ENCODE measurements around the gene CCDC149.

The CCDC149 gene

DNA sequence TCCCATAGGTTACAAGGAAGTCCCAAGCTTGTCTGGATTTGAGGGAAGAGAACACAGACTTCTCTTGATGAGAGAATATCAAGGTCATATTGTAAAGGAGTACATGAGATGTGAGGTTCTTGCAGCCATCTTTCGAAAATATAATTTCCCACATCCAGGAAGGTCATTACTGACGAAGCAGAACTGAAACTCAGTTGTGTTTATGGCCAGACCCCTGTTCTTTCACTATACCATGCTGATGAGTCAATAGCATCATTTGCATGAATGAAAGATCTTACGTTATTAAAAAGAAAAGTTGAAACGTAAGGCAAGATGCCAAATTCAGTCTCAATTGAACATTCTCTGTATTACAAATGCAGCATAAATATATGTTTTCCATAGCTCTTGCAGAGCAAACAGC, 14.2 kb upstream of the CCDC149 start:
- Histone ChIP-seq H3K9me3 (ENCODE audit: control extremely low read depth in 1 of 5, control insufficient read depth in 4 of 5, insufficient read depth in 2 of 5, low read depth in 1 of 5, low read length in 4 of 5) (no peaks in the 10 kb centered on the region), H3K4me3 (ENCODE audit: control insufficient read depth in 1 of 7, extremely low read depth in 1 of 7, insufficient read depth in 4 of 7, low read depth in 2 of 7, low read length in 6 of 7) (no peak overlapping the region), H3K27me3 (replicated peaks in 2 of 5; ENCODE audit: control insufficient read depth in 4 of 5, insufficient read depth in 5 of 5, low read length in 4 of 5) (peaks cover 0 to 5% (median 0%) of the 10 kb centered on the region in 5 experiments), H3K27ac (ENCODE audit: insufficient read depth in 1 of 2, low read depth in 1 of 2, low read length in 2 of 2, poor library complexity in 1 of 2, severe bottlenecking in 2 of 2) (no peak overlapping the region), H3K4me1 (ENCODE audit: control extremely low read depth in 1 of 4, control insufficient read depth in 4 of 4, insufficient read depth in 4 of 4, low read length in 3 of 4) (peaks cover 0 to 1% (median 0%) of the 10 kb centered on the region in 4 experiments), H3K36me3 (ENCODE audit: control insufficient read depth in 4 of 4, insufficient read depth in 4 of 4, low read length in 3 of 4) (no peaks in the 10 kb centered on the region)
- POLR2A ChIA-PET: no interaction called here
- CTCF ChIA-PET: no interaction called here
- WGBS (ENCODE audit: insufficient coverage): no CpG with 5 or more reads among the region's 4 CpGs
- no peak for DNase-seq

DNA sequence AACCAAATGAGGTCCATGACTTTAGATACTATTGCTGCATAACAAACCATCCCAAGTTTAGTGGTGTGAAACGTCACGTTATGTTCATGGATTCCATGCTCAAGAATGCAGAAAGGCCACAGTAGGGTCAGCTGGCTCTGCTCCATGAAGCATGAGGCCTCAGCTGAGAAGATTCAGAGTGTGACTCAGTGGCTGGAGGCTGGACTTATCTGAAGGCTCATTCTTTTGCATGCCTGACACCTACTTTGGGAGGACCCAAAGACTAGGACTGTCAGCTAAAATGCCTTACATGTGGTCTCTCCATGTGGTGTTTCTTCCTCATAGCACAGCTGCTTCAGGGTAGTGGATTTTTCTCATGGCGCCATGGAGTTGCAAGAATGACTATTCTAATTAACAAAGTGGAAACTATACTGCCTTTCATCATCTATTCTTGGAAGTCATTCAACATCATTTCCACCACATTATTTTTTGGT, 11.5 kb upstream of the CCDC149 start:
- no peak overlapping the region for H3K4me3 ChIP-seq (ENCODE audit: control insufficient read depth in 1 of 7, extremely low read depth in 1 of 7, insufficient read depth in 4 of 7, low read depth in 2 of 7, low read length in 6 of 7)
- CTCF ChIA-PET: interaction anchor here (0.7 to 2.2 kb wide), 3 partner anchors 9 to 893 kb away, joined by 3 to 7 read pairs (median 3); no protein-coding TSS in a partner anchor
- H3K9me3 ChIP-seq (ENCODE audit: control extremely low read depth in 1 of 5, control insufficient read depth in 4 of 5, insufficient read depth in 2 of 5, low read depth in 1 of 5, low read length in 4 of 5): peaks cover 0 to 8% (median 3%) of the 10 kb centered on the region in 5 experiments
- POLR2A ChIA-PET: no interaction called here
- no peak overlapping the region for H3K27ac ChIP-seq (ENCODE audit: insufficient read depth in 1 of 2, low read depth in 1 of 2, low read length in 2 of 2, poor library complexity in 1 of 2, severe bottlenecking in 2 of 2)
- peaks cover 0 to 5% (median 0%) of the 10 kb centered on the region in 5 experiments for H3K27me3 ChIP-seq (replicated peaks in 2 of 5; ENCODE audit: control insufficient read depth in 4 of 5, insufficient read depth in 5 of 5, low read length in 4 of 5)
- no peaks in the 10 kb centered on the region for H3K36me3 ChIP-seq (ENCODE audit: control insufficient read depth in 4 of 4, insufficient read depth in 4 of 4, low read length in 3 of 4)
- 100% methylated on average over 2 of the region's 3 CpGs for WGBS (ENCODE audit: insufficient coverage)
- peaks cover 0 to 1% (median 0%) of the 10 kb centered on the region in 4 experiments for H3K4me1 ChIP-seq (ENCODE audit: control extremely low read depth in 1 of 4, control insufficient read depth in 4 of 4, insufficient read depth in 4 of 4, low read length in 3 of 4)
- DNase-seq: no peak

DNA sequence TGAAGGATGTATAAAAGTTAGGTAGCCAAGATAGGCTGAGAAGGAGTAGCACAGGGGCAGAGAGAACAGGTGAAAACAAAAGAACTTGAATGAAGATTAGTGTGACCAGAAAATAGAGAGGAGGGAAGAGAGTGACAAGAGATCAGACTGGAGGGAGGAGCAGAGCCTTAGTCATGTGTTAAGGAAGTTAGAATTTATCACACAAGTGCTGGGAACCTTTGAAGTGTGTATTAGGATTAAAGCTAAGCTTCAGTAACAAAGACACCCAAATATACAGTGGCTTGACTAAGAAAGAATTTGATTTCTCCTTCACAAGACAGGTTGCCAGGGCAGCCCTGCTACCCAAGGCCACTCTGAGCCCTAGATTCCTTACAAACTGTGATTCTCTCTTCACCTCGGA, 10.7 kb upstream of the CCDC149 start:
- Histone ChIP-seq H3K27ac (ENCODE audit: insufficient read depth in 1 of 2, low read depth in 1 of 2, low read length in 2 of 2, poor library complexity in 1 of 2, severe bottlenecking in 2 of 2) (no peak overlapping the region), H3K4me1 (ENCODE audit: control extremely low read depth in 1 of 4, control insufficient read depth in 4 of 4, insufficient read depth in 4 of 4, low read length in 3 of 4) (no peaks in the 10 kb centered on the region), H3K27me3 (replicated peaks in 2 of 5; ENCODE audit: control insufficient read depth in 4 of 5, insufficient read depth in 5 of 5, low read length in 4 of 5) (peaks cover 0 to 2% (median 0%) of the 10 kb centered on the region in 5 experiments), H3K9me3 (ENCODE audit: control extremely low read depth in 1 of 5, control insufficient read depth in 4 of 5, insufficient read depth in 2 of 5, low read depth in 1 of 5, low read length in 4 of 5) (peaks cover 0 to 8% (median 3%) of the 10 kb centered on the region in 5 experiments), H3K36me3 (ENCODE audit: control insufficient read depth in 4 of 4, insufficient read depth in 4 of 4, low read length in 3 of 4) (no peaks in the 10 kb centered on the region), H3K4me3 (ENCODE audit: control insufficient read depth in 1 of 7, extremely low read depth in 1 of 7, insufficient read depth in 4 of 7, low read depth in 2 of 7, low read length in 6 of 7) (no peak overlapping the region)
- WGBS (ENCODE audit: insufficient coverage): no CpG with 5 or more reads among the region's 1 CpG
- POLR2A ChIA-PET: no interaction called here
- CTCF ChIA-PET: interaction anchor here (0.7 to 2.2 kb wide), 2 partner anchors 8 to 894 kb away, joined by 3 to 7 read pairs; no protein-coding TSS in a partner anchor
- DNase-seq: no peak

DNA sequence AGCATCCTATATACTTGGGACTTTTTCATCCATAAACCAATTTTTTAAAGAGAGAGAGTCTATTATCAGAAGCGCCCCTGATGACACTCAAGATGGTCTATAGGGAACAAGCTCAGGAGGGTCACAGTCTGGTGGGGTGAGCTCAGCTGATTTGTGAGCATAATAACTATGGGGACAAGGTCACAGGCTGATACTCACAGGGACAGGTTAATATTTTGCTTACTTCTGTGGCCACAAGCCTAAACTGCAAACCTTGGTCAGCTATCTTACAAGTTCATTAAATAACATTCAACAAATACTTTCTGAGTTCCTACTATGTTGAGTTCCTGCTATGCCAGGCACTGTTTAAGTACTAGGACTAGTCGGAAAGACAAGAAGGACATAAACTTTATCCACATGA, 10.2 kb upstream of the CCDC149 start:
- Histone ChIP-seq H3K36me3 (ENCODE audit: control insufficient read depth in 4 of 4, insufficient read depth in 4 of 4, low read length in 3 of 4) (no peaks in the 10 kb centered on the region), H3K27me3 (replicated peaks in 2 of 5; ENCODE audit: control insufficient read depth in 4 of 5, insufficient read depth in 5 of 5, low read length in 4 of 5) (peaks cover 0 to 2% (median 0%) of the 10 kb centered on the region in 5 experiments), H3K4me3 (ENCODE audit: control insufficient read depth in 1 of 7, extremely low read depth in 1 of 7, insufficient read depth in 4 of 7, low read depth in 2 of 7, low read length in 6 of 7) (no peak overlapping the region), H3K4me1 (ENCODE audit: control extremely low read depth in 1 of 4, control insufficient read depth in 4 of 4, insufficient read depth in 4 of 4, low read length in 3 of 4) (no peaks in the 10 kb centered on the region), H3K27ac (ENCODE audit: insufficient read depth in 1 of 2, low read depth in 1 of 2, low read length in 2 of 2, poor library complexity in 1 of 2, severe bottlenecking in 2 of 2) (no peak overlapping the region), H3K9me3 (ENCODE audit: control extremely low read depth in 1 of 5, control insufficient read depth in 4 of 5, insufficient read depth in 2 of 5, low read depth in 1 of 5, low read length in 4 of 5) (peaks cover 0 to 8% (median 3%) of the 10 kb centered on the region in 5 experiments)
- 100% methylated on average over 1 of the region's 2 CpGs for WGBS (ENCODE audit: insufficient coverage)
- no peak for DNase-seq
- CTCF ChIA-PET: no interaction called here
- POLR2A ChIA-PET: no interaction called here

DNA sequence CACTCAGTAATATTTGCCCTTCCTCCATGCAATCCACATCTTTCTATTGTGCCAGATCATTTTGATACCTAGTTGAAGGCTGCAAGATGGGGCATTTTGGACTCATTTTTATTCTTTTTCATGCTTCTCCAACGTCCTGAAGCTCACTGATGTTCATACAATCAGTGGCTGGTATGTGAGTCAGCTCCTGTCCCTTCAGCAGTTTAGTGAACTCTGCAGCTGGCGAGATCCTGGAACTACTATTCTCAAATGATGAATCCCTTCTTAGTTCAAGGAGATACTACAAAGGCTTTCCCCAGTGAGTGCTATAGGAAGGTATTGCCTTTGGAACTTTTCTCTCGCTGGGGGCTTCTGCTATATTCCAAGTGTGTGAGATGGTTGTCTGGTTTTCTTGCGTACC, 9.6 kb upstream of the CCDC149 start:
- H3K4me1 ChIP-seq (ENCODE audit: control extremely low read depth in 1 of 4, control insufficient read depth in 4 of 4, insufficient read depth in 4 of 4, low read length in 3 of 4): no peaks in the 10 kb centered on the region
- WGBS (ENCODE audit: insufficient coverage): 89% methylated on average over 4 of the region's 4 CpGs
- peaks cover 0 to 8% (median 3%) of the 10 kb centered on the region in 5 experiments for H3K9me3 ChIP-seq (ENCODE audit: control extremely low read depth in 1 of 5, control insufficient read depth in 4 of 5, insufficient read depth in 2 of 5, low read depth in 1 of 5, low read length in 4 of 5)
- ChIA-PET POLR2A (no interaction called here), CTCF (no interaction called here)
- DNase-seq: no peak
- peaks cover 0 to 2% (median 0%) of the 10 kb centered on the region in 5 experiments for H3K27me3 ChIP-seq (replicated peaks in 2 of 5; ENCODE audit: control insufficient read depth in 4 of 5, insufficient read depth in 5 of 5, low read length in 4 of 5)
- no peak overlapping the region for H3K27ac ChIP-seq (ENCODE audit: insufficient read depth in 1 of 2, low read depth in 1 of 2, low read length in 2 of 2, poor library complexity in 1 of 2, severe bottlenecking in 2 of 2)
- H3K4me3 ChIP-seq (ENCODE audit: control insufficient read depth in 1 of 7, extremely low read depth in 1 of 7, insufficient read depth in 4 of 7, low read depth in 2 of 7, low read length in 6 of 7): no peak overlapping the region
- H3K36me3 ChIP-seq (ENCODE audit: control insufficient read depth in 4 of 4, insufficient read depth in 4 of 4, low read length in 3 of 4): no peaks in the 10 kb centered on the region

DNA sequence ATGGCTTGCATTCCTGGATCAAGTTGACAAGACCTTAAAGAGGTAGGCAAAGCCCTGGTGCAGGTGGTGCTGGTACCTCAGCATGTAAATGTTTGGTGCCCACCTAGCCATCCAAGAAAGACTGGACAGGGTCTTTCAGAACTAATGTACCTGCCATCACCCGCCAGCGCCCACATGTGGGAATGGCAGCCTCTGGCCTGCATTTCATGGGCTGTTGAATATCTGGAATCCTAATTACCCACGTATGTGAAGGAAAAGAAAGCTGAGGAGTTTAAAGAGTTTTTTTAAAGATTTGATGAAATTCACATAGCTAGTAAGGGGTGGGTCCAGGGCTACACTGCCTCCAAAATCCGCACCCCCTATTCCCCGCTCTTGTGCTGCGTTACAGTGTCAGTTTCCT, 8.6 kb upstream of the CCDC149 start:
- no peaks in the 10 kb centered on the region for H3K4me1 ChIP-seq (ENCODE audit: control extremely low read depth in 1 of 4, control insufficient read depth in 4 of 4, insufficient read depth in 4 of 4, low read length in 3 of 4)
- H3K27me3 ChIP-seq (replicated peaks in 2 of 5; ENCODE audit: control insufficient read depth in 4 of 5, insufficient read depth in 5 of 5, low read length in 4 of 5): peaks cover 0 to 2% (median 0%) of the 10 kb centered on the region in 5 experiments
- H3K27ac ChIP-seq (ENCODE audit: insufficient read depth in 1 of 2, low read depth in 1 of 2, low read length in 2 of 2, poor library complexity in 1 of 2, severe bottlenecking in 2 of 2): no peak overlapping the region
- no peak for DNase-seq
- no peak overlapping the region for H3K4me3 ChIP-seq (ENCODE audit: control insufficient read depth in 1 of 7, extremely low read depth in 1 of 7, insufficient read depth in 4 of 7, low read depth in 2 of 7, low read length in 6 of 7)
- H3K36me3 ChIP-seq (ENCODE audit: control insufficient read depth in 4 of 4, insufficient read depth in 4 of 4, low read length in 3 of 4): no peaks in the 10 kb centered on the region
- peaks cover 0 to 8% (median 3%) of the 10 kb centered on the region in 5 experiments for H3K9me3 ChIP-seq (ENCODE audit: control extremely low read depth in 1 of 5, control insufficient read depth in 4 of 5, insufficient read depth in 2 of 5, low read depth in 1 of 5, low read length in 4 of 5)
- WGBS (ENCODE audit: insufficient coverage): 73% methylated on average over 5 of the region's 6 CpGs
- ChIA-PET CTCF (no interaction called here), POLR2A (no interaction called here)

DNA sequence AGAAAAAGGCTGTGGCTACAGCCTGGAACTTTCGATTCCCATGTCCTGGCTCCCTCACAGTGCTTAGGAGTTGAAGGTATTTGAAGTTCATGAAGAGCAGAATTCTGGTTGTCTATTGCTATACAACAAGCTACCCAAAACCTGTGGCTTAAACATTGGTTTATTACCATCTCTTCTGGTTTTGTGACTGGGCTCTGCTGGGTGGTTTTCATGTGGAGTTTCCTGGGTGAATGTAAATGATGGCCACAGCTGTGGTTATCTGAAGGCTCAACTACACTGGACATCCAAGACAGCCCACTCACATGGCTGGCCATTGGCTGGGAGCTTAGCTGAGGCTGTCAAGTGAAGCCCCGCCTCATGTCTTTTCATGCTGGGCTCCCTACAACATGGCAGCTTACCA, 7.2 kb upstream of the CCDC149 start:
- ChIA-PET CTCF (no interaction called here), POLR2A (no interaction called here)
- no peaks in the 10 kb centered on the region for H3K36me3 ChIP-seq (ENCODE audit: control insufficient read depth in 4 of 4, insufficient read depth in 4 of 4, low read length in 3 of 4)
- H3K27ac ChIP-seq (ENCODE audit: insufficient read depth in 1 of 2, low read depth in 1 of 2, low read length in 2 of 2, poor library complexity in 1 of 2, severe bottlenecking in 2 of 2): no peak overlapping the region
- no peaks in the 10 kb centered on the region for H3K4me1 ChIP-seq (ENCODE audit: control extremely low read depth in 1 of 4, control insufficient read depth in 4 of 4, insufficient read depth in 4 of 4, low read length in 3 of 4)
- peaks cover 0 to 8% (median 3%) of the 10 kb centered on the region in 5 experiments for H3K9me3 ChIP-seq (ENCODE audit: control extremely low read depth in 1 of 5, control insufficient read depth in 4 of 5, insufficient read depth in 2 of 5, low read depth in 1 of 5, low read length in 4 of 5)
- 91% methylated on average over 1 of the region's 2 CpGs for WGBS (ENCODE audit: insufficient coverage)
- H3K4me3 ChIP-seq (ENCODE audit: control insufficient read depth in 1 of 7, extremely low read depth in 1 of 7, insufficient read depth in 4 of 7, low read depth in 2 of 7, low read length in 6 of 7): no peak overlapping the region
- DNase-seq: no peak
- peaks cover 0 to 8% (median 0%) of the 10 kb centered on the region in 5 experiments for H3K27me3 ChIP-seq (replicated peaks in 2 of 5; ENCODE audit: control insufficient read depth in 4 of 5, insufficient read depth in 5 of 5, low read length in 4 of 5)
